HEK293 (cell line): ENCODE results near the gene ZBTB38.

ENCODE experiments used
- CTCF ChIA-PET: fragments of 350-600 bp; formaldehyde crosslinking; extraction: SDS; loops from one replicate; lab custom pipeline; 2021; ENCODE audit warnings: antibody characterized with exemption; lab: Yijun Ruan, JAX
- POLR2A ChIA-PET: fragments of 300-600 bp; formaldehyde crosslinking; extraction: SDS; loops from one replicate; lab custom pipeline; 2020; ENCODE audit warnings: antibody characterized with exemption, inconsistent platforms; lab: Yijun Ruan, JAX
- H3K27ac ChIP-seq: fragments of 200-500 bp; sonication (Bioruptor generic); 2 replicates; pipeline ENCODE4 v1.5.1; 2014; ENCODE audit warnings: low read depth, low read length, control low read depth, inconsistent platforms; ENCODE audit errors: extremely low read depth
- H3K36me3 ChIP-seq, 2 experiments: fragments of 200-500 bp in 1 of 2; sonication (Bioruptor generic) in 1 of 2; 1 replicate in 1 of 2; 2 replicates in 1 of 2; pipeline ENCODE4 v1.5.1; 2014 to 2017; ENCODE audit warnings: inconsistent platforms in 2 of 2, low read length in 2 of 2; ENCODE audit not compliant: control insufficient read depth in 2 of 2, insufficient read depth in 1 of 2
- H3K4me1 ChIP-seq: fragments of 200-500 bp; sonication (Bioruptor generic); 2 replicates; pipeline ENCODE4 v1.5.1; 2014; ENCODE audit warnings: mild to moderate bottlenecking, low read length, inconsistent platforms; ENCODE audit not compliant: control insufficient read depth, insufficient read depth
- H3K4me3 ChIP-seq: 2 replicates; pipeline ENCODE4 v1.5.1; 2011; ENCODE audit warnings: low read depth, mild to moderate bottlenecking, control low read depth, low read length, moderate library complexity
- H3K9me3 ChIP-seq: fragments of 200-500 bp; sonication (Bioruptor generic); 2 replicates; pipeline ENCODE4 v1.5.1; 2014; ENCODE audit warnings: low read depth, low read length, inconsistent platforms; ENCODE audit not compliant: control insufficient read depth, insufficient read depth
- HOXD13 ChIP-seq: sonication (generic); formaldehyde crosslinking; IDR thresholded peaks from 2 replicates; pipeline ENCODE4 v1.8.0; 2022; ENCODE audit warnings: missing genetic modification reagents, borderline replicate concordance
- PRDM1 ChIP-seq: fragments of 450-650 bp; formaldehyde crosslinking; IDR thresholded peaks from 2 replicates; pipeline ENCODE4; 2016; ENCODE audit warnings: missing biosample characterization, missing genetic modification characterization
- SCRT2 ChIP-seq: fragments of 450-650 bp; formaldehyde crosslinking; IDR thresholded peaks from 2 replicates; pipeline ENCODE4 v1.5.1; 2016; ENCODE audit warnings: missing biosample characterization, missing genetic modification characterization
- SP7 ChIP-seq: fragments of 450-650 bp; formaldehyde crosslinking; IDR thresholded peaks from 2 replicates; pipeline ENCODE4 v1.5.1; 2016; ENCODE audit warnings: missing biosample characterization, missing genetic modification characterization
- ZFP41 ChIP-seq: fragments of 450-650 bp; formaldehyde crosslinking; IDR thresholded peaks from 2 replicates; pipeline ENCODE4 v1.5.1; 2016; ENCODE audit warnings: missing biosample characterization, missing genetic modification characterization, borderline replicate concordance
- ZNF24 ChIP-seq: fragments of 450-650 bp; formaldehyde crosslinking; IDR thresholded peaks from 2 replicates; pipeline ENCODE4 v1.5.1; 2016; ENCODE audit warnings: missing biosample characterization, missing genetic modification characterization
- ZNF561 ChIP-seq: fragments of 450-650 bp; IDR thresholded peaks from 2 replicates; pipeline ENCODE4 v1.5.1; 2018; ENCODE audit warnings: missing biosample characterization, missing genetic modification characterization, borderline replicate concordance
- ZNF670 ChIP-seq: fragments of 450-650 bp; formaldehyde crosslinking; IDR thresholded peaks from 2 replicates; pipeline ENCODE4 v1.5.1; 2016; ENCODE audit warnings: missing biosample characterization, missing genetic modification characterization, low read depth
- ZNF830 ChIP-seq: fragments of 450-650 bp; IDR thresholded peaks from 2 replicates; pipeline ENCODE4 v1.5.0; 2018; ENCODE audit warnings: missing biosample characterization, missing genetic modification characterization, low read depth, mild to moderate bottlenecking, moderate library complexity
- TF ChIP-seq, protein P1 (sequence below): fragments of 450-650 bp; formaldehyde crosslinking; IDR thresholded peaks from 2 replicates; pipeline ENCODE4 v1.5.1; 2017; ENCODE audit warnings: missing biosample characterization, mild to moderate bottlenecking, missing genetic modification characterization, moderate library complexity
- TF ChIP-seq, protein P2 (sequence below): fragments of 450-650 bp; formaldehyde crosslinking; IDR thresholded peaks from 2 replicates; pipeline ENCODE4 v1.5.1; 2016; ENCODE audit warnings: missing biosample characterization, missing genetic modification characterization
- TF ChIP-seq, protein P3 (sequence below): fragments of 450-650 bp; IDR thresholded peaks from 2 replicates; pipeline ENCODE4 v1.5.1; 2018; ENCODE audit warnings: missing biosample characterization, missing genetic modification characterization
- TF ChIP-seq, protein P4 (sequence below): fragments of 450-650 bp; formaldehyde crosslinking; IDR thresholded peaks from 2 replicates; pipeline ENCODE4 v1.5.1; 2016; ENCODE audit warnings: missing biosample characterization, missing genetic modification characterization, low read depth
- TF ChIP-seq, protein P5 (sequence below): fragments of 450-650 bp; IDR thresholded peaks from 2 replicates; pipeline ENCODE4 v1.5.1; 2018; ENCODE audit warnings: missing biosample characterization, mild to moderate bottlenecking, missing genetic modification characterization
- TF ChIP-seq, protein P6 (sequence below): fragments of 450-650 bp; formaldehyde crosslinking; IDR thresholded peaks from 2 replicates; pipeline ENCODE4 v1.5.1; 2016; ENCODE audit warnings: missing biosample characterization, missing genetic modification characterization

ZBTB38 gene

DNA sequence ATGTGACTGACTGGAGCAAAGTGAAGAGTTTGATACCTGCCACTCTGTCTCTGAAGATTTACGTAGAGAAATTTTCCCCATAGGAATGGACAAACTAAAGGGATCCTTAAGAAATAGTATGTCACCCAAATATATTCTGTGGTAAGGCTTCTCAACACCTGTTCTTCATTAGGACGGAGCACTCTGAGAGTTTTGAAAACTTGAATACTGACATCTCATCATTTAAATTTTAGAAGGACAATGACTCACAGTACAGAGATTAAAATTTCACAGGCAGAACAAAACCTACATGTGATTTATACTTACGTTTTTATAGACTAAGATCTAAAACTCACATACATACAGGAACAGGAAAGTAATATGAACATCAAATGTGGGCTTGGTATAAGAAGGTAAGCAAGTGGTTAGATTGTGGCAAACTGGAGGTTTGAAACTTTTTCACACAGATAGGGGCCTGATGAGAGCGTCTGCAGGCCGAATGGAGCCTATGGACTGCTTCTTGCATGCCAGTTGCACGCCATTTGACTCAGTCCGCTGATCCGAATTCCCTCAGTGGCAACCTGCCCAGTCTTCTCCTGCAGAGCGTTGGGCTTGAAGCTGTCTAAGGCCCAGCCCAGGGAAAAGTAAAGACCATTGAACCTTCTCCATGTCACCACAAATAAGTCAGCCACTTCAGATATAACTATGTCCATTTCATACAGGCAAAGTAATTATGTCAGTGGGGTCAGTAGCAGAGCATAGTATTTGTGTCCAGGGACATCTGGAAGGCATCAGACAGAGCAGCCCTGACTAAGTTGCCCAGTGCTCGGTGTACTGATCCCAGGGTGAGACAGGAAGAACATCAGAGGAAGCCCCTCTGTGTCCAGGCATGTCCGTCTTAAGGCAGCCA, 45.7 kb downstream of the ZBTB38 start:
- H3K4me1 ChIP-seq = peaks cover 18% of the 10 kb centered on the region
- peaks cover 0 to 23% of the 10 kb centered on the region in 2 experiments; a peak in 1 of 3 replicates for H3K36me3 ChIP-seq
- no peak for TF ChIP-seq HOXD13
- TF ChIP-seq, protein P1, sequence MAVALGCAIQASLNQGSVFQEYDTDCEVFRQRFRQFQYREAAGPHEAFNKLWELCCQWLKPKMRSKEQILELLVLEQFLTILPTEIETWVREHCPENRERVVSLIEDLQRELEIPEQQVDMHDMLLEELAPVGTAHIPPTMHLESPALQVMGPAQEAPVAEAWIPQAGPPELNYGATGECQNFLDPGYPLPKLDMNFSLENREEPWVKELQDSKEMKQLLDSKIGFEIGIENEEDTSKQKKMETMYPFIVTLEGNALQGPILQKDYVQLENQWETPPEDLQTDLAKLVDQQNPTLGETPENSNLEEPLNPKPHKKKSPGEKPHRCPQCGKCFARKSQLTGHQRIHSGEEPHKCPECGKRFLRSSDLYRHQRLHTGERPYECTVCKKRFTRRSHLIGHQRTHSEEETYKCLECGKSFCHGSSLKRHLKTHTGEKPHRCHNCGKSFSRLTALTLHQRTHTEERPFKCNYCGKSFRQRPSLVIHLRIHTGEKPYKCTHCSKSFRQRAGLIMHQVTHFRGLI (tag by site-specific recombination) = peak; percentile 56; the same call in 1 of the 2 replicates
- TF ChIP-seq ZNF561 (tag by site-specific recombination) = no peak
- TF ChIP-seq, protein P2, sequence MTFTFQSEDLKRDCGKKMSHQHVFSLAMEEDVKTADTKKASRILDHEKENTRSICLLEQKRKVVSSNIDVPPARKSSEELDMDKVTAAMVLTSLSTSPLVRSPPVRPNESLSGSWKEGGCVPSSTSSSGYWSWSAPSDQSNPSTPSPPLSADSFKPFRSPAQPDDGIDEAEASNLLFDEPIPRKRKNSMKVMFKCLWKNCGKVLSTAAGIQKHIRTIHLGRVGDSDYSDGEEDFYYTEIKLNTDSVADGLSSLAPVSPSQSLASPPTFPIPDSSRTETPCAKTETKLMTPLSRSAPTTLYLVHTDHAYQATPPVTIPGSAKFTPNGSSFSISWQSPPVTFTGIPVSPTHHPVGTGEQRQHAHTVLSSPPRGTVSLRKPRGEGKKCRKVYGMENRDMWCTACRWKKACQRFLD (tag by site-specific recombination) = no peak
- no peak for TF ChIP-seq PRDM1 (tag by site-specific recombination)
- no peak overlapping the region for H3K27ac ChIP-seq
- CTCF ChIA-PET = interaction anchor here (1.1 to 1.4 kb wide), 2 partner anchors 10 to 110 kb away, joined by 3 to 4 read pairs; no protein-coding TSS in a partner anchor
- no peaks in the 10 kb centered on the region for H3K9me3 ChIP-seq
- no peak overlapping the region for H3K4me3 ChIP-seq
- POLR2A ChIA-PET = no interaction called here

DNA sequence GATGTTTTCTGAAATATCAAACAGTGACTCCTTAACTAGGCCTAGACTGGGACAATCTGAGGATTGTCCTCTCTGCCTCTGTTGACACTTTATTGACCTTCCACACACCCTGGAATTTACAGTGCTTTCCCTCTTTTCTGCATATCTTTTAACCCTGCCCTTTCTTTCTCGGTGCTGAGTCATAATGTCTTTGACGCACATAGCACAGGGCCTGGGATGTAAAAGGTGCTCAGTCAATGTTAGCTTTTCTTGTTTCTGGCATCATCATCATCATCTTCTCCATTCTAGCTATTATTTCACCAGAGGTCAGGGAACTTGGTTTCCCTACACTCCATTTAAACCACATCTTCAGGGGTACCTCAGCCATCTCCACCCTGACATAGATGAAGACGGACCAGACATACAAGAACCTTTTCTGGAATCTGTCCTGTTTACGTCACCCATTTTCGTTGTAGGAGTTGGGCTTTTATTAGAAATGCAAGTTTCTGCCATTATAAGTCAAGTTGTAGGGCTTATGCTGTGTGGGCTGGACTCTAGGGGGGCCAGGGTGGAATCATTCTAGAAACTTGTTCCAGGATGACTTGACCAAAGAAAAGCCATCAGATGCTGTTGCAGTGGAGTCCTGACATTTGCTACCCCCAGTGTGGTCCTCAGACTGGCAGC, 46.6 kb downstream of the ZBTB38 start:
- TF ChIP-seq, protein P3, sequence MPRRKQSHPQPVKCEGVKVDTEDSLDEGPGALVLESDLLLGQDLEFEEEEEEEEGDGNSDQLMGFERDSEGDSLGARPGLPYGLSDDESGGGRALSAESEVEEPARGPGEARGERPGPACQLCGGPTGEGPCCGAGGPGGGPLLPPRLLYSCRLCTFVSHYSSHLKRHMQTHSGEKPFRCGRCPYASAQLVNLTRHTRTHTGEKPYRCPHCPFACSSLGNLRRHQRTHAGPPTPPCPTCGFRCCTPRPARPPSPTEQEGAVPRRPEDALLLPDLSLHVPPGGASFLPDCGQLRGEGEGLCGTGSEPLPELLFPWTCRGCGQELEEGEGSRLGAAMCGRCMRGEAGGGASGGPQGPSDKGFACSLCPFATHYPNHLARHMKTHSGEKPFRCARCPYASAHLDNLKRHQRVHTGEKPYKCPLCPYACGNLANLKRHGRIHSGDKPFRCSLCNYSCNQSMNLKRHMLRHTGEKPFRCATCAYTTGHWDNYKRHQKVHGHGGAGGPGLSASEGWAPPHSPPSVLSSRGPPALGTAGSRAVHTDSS (tag by site-specific recombination) = peak; percentile 35; the same call in 1 of the 2 replicates
- TF ChIP-seq ZFP41 (tag by site-specific recombination) = no peak
- no peak overlapping the region for H3K4me3 ChIP-seq
- ChIA-PET POLR2A (no interaction called here), CTCF (no interaction called here)
- H3K36me3 ChIP-seq = peaks cover 0 to 23% of the 10 kb centered on the region in 2 experiments; a peak in 1 of 3 replicates
- no peaks in the 10 kb centered on the region for H3K9me3 ChIP-seq
- H3K4me1 ChIP-seq = peaks cover 15% of the 10 kb centered on the region
- no peak overlapping the region for H3K27ac ChIP-seq

DNA sequence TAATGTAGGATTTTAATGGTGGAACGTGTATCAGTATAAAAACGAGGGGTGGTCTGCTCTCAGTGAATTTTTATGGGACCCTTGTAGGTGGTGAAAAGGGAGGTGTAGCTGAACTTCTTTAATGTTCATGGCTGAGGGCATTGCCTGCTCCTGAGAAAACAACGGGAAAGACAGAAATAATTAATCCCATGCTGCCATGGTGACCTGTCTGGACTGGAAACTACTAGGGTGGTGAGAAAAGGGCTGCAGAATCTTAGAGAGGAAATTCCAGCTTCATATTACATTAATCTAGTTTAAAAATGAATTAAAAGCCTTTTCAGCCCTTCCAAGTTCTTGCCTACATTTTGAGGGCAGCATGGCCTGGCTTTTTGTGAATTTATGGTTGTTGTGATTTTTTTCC, 47.6 kb downstream of the ZBTB38 start:
- Histone ChIP-seq H3K27ac (no peak overlapping the region), H3K4me3 (no peak overlapping the region), H3K4me1 (peaks cover 5% of the 10 kb centered on the region; the same call in 1 of the 2 replicates), H3K36me3 (peaks cover 0 to 23% of the 10 kb centered on the region in 2 experiments; a peak in 1 of 3 replicates), H3K9me3 (no peaks in the 10 kb centered on the region)
- ChIA-PET POLR2A (no interaction called here), CTCF (no interaction called here)
- TF ChIP-seq, protein P4, sequence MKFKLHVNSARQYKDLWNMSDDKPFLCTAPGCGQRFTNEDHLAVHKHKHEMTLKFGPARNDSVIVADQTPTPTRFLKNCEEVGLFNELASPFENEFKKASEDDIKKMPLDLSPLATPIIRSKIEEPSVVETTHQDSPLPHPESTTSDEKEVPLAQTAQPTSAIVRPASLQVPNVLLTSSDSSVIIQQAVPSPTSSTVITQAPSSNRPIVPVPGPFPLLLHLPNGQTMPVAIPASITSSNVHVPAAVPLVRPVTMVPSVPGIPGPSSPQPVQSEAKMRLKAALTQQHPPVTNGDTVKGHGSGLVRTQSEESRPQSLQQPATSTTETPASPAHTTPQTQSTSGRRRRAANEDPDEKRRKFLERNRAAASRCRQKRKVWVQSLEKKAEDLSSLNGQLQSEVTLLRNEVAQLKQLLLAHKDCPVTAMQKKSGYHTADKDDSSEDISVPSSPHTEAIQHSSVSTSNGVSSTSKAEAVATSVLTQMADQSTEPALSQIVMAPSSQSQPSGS (tag by site-specific recombination) = no peak
- no peak for TF ChIP-seq ZNF670 (tag by site-specific recombination)
- TF ChIP-seq, protein P5, sequence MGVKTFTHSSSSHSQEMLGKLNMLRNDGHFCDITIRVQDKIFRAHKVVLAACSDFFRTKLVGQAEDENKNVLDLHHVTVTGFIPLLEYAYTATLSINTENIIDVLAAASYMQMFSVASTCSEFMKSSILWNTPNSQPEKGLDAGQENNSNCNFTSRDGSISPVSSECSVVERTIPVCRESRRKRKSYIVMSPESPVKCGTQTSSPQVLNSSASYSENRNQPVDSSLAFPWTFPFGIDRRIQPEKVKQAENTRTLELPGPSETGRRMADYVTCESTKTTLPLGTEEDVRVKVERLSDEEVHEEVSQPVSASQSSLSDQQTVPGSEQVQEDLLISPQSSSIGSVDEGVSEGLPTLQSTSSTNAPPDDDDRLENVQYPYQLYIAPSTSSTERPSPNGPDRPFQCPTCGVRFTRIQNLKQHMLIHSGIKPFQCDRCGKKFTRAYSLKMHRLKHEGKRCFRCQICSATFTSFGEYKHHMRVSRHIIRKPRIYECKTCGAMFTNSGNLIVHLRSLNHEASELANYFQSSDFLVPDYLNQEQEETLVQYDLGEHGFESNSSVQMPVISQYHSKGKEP = no peak
- TF ChIP-seq SP7 (tag by site-specific recombination) = no peak
- no peak for TF ChIP-seq ZNF830 (tag by site-specific recombination)
- no peak for TF ChIP-seq SCRT2 (tag by site-specific recombination)
- TF ChIP-seq, protein P2 (tag by site-specific recombination) = no peak
- TF ChIP-seq, protein P3 (tag by site-specific recombination) = no peak
- TF ChIP-seq, protein P6, sequence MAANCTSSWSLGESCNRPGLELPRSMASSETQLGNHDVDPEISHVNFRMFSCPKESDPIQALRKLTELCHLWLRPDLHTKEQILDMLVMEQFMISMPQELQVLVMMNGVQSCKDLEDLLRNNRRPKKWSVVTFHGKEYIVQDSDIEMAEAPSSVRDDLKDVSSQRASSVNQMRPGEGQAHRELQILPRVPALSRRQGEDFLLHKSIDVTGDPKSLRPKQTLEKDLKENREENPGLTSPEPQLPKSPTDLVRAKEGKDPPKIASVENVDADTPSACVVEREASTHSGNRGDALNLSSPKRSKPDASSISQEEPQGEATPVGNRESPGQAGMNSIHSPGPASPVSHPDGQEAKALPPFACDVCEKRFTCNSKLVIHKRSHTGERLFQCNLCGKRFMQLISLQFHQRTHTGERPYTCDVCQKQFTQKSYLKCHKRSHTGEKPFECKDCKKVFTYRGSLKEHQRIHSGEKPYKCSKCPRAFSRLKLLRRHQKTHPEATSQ (tag by site-specific recombination) = no peak
- no peak for TF ChIP-seq ZNF24 (tag by site-specific recombination)
